GM19193 (cell line): Measurements from ENCODE around the gene PPP1R26.

Source experiments
- POLR2A ChIP-seq: IDR thresholded peaks from 4 replicates; pipeline ENCODE4 v1.6.1; 2011; ENCODE audit not compliant: insufficient read depth, insufficient read length; ENCODE audit errors: extremely low read depth

The PPP1R26 gene

DNA sequence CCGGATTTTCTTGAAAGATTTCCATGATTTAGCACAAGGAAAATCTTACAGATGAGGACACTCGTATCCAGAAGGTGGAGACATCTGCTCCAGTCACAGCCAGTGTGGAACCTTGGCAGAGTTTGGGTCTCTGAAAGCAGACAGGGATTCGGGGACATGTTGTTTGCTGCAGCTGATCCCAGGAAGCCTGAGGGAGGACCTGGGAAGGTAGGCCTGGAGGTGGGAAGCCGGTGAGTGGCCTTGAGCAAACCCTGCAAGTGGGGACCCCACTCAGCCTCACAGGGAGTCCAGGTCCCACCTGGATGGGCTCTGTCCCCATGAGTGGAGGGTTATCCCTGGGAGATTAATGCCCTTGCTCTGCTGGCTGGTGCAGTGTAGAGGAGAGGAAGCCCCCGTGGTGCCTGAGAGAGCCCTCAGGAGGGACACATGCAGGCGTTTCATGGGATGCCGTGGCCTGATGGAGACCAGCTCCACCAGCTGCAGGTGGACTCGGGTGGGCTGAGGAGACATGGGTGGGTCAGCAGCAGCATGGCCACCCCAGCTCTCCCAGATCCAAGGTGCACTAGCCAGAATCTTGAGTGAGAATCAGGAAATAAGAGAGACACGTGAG, 28.7 kb downstream of the PPP1R26 start:
- TF ChIP-seq POLR2A = no peak

DNA sequence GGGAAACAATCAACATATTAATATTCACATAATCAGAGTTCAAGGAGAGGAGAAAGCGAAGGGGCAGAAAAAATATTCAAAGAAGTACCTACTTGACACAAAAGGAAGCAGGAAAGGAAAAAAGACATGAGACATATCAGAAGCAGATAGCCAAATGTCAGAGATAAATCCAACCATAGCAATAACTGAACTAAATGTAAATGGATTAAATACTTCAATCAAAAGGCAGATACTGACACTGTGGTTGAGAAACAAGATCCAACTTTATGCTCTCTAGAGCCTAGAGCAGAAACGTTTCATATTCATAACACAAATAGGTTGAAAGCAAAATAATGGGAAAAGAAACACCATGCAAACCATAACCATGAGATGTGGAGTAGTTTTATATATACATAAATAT, 29.9 kb downstream of the PPP1R26 start:
- TF ChIP-seq POLR2A = no peak

DNA sequence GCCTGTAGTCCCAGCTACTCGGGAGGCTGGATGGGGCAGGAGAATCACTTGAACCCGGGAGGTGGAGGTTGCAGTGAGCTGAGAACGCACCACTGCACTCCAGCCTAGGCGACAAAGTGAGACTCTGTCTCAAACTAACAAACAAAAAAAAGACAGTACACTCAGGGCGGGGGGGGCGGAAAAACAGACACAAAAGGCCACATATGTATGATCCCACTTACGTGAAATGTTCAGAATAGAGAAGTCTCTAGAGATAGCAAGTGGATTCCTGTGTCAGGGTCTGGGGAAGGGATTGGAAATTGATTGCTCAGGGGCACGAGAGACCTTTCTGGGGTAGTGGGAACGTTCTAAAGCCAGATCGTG, 32.6 kb downstream of the PPP1R26 start:
- no peak for TF ChIP-seq POLR2A

DNA sequence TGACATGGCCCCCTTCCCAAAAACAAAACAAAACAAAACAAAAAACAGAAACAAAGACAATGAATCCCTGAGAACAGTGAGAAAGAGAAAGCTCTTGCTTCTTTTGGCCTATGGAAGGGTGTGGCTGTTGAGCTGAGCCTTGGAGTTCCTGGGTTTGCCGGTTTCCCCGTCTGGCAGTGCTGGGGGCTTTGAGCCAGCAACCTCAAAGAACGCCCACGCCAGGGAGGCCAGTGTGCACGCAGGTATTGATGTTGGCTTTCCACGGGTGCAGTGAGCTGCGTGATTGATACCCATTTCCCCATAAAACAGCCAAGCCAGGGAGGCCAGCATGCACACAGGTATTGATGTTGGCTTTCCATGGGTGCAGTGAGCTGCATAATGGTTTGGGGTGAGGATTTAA, 33.3 kb downstream of the PPP1R26 start:
- TF ChIP-seq POLR2A = no peak

DNA sequence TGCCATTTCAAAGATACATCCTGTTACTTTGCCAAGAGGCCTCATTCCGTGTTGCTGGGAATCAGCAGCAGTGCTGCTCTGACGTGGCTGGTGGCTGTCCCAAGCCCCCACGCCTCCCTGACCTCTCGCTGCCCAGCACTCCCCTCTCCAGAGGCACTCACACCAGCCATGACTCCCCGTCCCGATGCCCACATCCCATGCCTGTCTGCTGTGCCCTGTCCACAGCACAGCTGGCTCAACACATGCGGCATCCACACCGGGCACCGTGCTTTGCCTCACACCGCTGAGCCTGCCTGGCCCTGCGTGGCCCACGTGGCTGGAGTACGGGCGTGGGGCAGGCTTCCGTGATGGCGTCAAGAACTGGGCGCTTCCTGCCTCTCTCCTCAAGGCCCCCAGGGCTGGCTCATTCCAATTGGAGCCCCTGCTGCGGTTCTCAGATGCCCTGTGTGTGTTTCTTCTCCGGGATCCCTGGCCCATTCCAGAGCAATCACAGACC, 33.8 kb downstream of the PPP1R26 start:
- no peak for TF ChIP-seq POLR2A

DNA sequence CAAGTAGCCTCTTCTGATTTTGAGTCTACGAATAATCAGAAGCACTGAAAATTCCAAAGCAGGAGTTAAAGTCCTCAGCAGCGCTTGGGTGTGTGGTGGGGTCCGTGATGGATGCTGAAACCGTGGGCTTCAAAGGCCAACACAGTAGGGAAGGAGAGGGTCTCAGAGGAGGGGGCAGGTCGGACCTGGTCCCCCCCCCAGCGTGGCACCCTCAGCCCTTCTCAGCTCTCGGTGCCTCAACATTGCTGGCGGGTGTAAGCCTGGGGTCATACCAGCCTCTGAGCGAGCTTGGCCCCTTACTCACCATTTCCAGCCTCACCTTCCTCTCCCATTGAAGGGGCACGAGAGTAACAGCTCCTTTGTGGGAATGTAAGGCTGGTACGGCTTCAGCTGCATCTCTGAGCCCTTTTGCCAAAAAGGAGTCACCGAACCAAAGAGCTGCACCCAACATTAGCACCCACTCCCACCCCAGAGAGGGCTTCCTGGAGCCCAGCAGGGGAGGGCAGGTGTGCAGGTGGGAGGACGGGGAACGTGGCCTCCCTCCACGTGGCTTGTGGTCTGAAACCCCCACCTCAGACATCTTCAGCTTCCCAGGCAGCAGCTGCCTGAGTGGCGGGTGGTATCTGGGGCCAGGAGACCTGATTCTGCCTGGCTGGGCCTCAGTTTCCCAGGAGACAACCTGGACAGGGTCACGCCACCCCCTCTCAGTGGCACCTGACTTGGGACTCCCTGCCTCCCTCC, 34.9 kb downstream of the PPP1R26 start:
- TF ChIP-seq POLR2A = no peak

DNA sequence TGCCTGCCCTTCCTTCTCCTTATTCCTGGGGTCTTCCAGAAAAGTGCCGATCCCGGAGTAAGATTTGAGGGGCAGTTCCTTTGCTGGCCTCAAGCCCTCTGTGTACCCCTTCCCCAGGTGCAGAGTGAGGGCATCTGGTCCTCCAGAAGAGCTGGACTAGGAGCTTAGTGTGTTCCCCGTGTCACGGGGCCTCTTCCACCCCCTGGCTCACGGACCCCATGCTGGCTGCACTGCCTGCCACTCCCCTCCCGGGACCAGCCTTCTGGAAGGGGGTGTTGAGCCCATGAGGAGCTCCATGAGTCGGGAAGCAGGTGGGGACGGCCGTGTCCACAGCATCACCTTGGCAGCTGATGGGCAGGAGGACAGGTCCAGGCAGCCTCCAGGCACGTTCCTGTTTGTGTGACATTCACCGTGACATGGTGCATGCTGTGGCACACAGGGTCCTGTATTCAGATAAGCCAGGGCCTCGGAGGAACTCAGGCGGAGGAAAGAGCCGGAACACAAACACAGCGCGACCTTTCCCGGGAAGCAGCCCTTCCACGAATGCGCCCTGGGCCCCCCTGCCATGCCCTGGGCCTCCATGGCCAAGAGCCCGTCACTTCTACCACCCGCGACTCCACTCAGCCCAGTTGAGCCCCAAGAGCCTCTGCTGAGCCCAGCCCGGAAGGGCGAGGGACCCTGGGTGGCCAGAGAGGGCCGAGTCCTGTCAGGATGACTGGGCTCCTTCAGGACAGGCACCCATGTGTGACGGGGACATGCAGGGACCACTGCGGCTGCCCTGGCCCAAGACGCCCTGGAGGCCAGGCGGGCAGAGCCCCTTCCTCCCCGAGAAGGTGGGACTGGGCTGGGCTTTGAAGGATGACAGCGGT, 35.7 kb downstream of the PPP1R26 start:
- TF ChIP-seq POLR2A = no peak

DNA sequence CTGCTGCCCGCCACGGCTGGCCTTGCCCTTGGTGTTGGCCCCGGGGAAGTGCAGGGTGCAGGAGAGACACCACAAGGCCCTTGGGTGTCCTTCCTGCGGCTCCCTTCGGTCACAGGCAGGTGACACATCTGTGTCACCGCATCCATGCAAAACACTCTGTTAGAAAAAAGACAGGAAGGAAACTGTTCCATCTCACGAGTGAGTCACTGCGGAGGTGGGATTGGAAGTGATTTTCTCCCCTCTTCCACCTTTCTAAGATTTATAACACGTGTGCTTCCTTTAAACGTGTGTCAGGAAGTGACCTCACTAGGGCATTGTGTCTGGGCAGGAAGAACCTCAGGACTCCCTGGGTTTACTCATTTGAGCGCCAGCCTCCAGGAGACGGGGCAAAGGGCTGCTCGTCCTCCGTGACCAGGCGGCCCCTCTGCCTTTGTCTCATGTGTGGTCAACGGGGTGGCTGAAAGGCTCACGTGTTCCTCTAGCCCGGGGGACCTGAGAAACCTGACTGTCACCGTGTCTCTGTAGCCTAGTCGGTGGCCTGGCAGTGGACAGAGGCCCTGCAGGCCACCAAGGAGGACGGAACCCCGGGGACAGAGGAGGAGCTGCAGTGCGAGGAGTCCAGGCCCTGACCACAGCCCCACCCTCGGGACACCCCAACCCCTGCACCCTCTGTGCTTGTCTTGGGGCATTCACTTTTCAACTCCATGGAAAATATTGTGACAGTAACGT, 36.7 kb downstream of the PPP1R26 start:
- no peak for TF ChIP-seq POLR2A

DNA sequence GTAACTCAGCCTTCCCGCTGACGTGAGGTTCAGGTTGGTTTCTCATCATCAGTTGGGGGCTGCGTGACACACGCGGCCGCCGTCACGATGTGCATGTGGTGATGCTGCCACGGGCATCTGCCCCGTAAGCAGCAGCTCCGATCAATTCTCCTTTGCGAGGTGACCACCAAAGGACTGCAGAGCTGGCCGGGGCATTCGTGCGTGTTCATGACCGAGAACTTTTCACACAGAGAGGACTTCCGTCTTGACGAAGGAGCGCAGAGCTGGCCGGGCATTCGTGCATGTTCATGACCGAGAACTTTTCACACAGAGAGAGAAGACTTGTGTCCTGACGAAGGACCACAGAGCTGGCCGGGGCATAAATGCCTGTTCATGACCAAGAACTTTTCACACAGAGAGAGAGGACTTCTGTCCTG, 37.8 kb downstream of the PPP1R26 start:
- TF ChIP-seq POLR2A = no peak

DNA sequence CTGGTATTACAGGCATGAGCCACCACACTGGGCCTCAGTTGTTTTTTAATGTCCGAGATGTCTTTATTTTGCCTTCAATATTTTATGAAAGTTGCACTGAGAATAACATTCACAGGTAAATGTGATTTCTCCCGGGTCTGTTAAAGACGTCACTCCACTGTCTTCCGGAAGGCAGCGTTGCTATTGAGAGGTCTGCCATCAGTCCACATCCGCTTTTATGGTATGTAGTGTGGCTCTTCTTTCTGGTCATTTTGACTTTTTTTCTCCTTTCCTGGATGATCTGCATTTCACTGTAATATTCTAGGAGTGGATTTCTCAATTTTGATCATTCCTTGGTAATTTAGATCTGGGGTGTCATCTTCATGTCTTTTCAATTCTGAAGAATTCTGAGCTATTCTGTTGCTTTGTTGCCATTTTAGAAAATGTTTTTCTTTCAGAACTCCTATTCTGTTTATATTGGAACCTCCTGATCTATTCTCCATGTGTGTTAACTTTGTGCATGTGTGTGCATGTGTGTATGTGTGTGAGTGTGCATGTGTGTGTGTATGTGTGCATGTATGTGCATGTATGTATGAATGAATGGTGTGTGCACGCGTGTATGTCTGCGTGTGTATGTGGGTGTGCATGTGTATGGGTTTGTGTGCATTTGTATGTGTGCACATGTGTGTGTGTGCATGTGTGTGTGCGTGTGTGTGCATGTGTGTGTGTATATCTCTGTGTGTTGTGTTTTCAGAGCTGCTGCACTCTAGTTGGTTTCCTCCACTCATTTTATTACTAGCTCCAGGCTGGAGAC, 39.8 kb downstream of the PPP1R26 start:
- no peak for TF ChIP-seq POLR2A

DNA sequence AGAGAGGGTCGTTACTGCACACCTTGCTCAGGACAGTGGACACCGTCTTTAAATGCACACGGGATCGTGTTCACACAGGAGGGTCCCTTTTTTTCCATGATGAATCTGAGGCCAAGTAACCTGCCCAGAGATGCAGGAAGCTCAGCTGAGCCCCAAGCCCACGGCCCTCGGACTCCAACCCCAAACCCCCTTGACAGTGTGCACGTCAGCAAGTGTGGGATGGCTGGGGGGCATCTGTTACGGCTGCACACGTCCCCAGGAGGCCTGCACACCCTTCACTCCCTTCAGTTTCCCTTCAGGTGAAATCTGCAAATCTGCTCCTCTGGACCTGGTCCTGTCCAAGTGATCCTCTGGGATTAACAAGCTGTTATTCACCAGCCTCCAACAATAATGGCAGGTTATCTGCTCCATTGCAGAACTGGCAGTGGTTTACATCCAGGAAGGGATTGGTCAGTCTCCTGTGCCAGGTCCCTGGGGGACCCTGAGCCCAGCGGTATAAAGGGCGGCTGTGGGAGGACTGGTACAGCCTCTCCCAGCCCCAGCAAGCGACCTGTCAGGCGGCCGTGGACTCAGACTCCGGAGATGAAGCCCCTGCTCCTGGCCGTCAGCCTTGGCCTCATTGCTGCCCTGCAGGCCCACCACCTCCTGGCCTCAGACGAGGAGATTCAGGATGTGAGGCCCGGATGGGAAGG, 41.5 kb downstream of the PPP1R26 start, which contains the start of gene LCN1:
Gene LCN1 (plus strand): TSS at position 525 of the 692 bp plus-strand sequence. CDS start 58 bp downstream, at position 583.
- TF ChIP-seq POLR2A = no peak

DNA sequence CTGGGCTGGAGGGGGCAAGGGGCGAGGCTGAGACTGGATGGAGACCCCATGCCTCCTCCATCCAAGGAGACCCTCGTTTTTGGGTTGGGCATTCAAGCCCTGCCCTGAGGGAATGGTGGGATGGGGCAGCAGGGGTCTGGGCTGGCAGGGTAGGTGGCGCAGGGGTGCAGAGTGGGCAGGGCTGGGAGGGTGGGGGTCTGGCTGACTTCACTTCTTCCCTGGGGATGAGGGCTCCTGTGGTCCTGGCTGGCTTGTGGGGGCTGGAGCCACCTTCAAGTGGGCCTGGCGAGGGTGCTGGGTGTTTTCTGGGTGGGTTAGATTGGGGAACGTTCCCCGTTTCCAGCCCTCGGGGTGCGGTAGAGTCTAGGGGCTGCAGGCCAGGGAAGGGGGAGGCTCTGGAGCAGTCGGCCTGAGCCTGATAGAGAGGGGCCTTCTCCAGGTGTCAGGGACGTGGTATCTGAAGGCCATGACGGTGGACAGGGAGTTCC, 42.1 kb downstream of the PPP1R26 start:
- TF ChIP-seq POLR2A = no peak
